Right lobe of liver (tissue), 4 donors: ENCODE measurements around the gene CIC.
"Not testable (repeated sequence)": the region's sequence is repeated elsewhere in the genome, so short reads cannot be mapped to it uniquely, and the experiment has no call there.

Experiments
- POLR2A ChIP-seq: fragments of 450-650 bp; IDR thresholded peaks from one replicate; pipeline ENCODE4 v1.6.1; 2017; ENCODE audit warnings: antibody characterized with exemption, mild to moderate bottlenecking
- TF ChIP-seq, protein P1 (sequence below), 4 donors: fragments of 200-600 bp in 3 of 4; fragments of 450-650 bp in 1 of 4; IDR thresholded peaks; one replicate each; pipeline versions ENCODE4 v1.5.1 to v1.8.0; 2016 to 2022; ENCODE audit warnings: antibody characterized with exemption in 4 of 4, mild to moderate bottlenecking in 2 of 4
- donor health status: DM: no; HTN: no; CAD: no.
- donor health status: DM: no; HTN: no; CAD: no.
- donor health status: DM: no; HTN: yes; CAD: no.

GRCh38 chr19:42339126-42339860 is 70.2 kb downstream of the CIC start:
- TF ChIP-seq, protein P1, sequence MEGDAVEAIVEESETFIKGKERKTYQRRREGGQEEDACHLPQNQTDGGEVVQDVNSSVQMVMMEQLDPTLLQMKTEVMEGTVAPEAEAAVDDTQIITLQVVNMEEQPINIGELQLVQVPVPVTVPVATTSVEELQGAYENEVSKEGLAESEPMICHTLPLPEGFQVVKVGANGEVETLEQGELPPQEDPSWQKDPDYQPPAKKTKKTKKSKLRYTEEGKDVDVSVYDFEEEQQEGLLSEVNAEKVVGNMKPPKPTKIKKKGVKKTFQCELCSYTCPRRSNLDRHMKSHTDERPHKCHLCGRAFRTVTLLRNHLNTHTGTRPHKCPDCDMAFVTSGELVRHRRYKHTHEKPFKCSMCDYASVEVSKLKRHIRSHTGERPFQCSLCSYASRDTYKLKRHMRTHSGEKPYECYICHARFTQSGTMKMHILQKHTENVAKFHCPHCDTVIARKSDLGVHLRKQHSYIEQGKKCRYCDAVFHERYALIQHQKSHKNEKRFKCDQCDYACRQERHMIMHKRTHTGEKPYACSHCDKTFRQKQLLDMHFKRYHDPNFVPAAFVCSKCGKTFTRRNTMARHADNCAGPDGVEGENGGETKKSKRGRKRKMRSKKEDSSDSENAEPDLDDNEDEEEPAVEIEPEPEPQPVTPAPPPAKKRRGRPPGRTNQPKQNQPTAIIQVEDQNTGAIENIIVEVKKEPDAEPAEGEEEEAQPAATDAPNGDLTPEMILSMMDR (IDR thresholded peaks at IDR 0.05), result not testable (repeated sequence)
- not testable (repeated sequence) for TF ChIP-seq POLR2A
